GM23248 (cell line): ENCODE data around the gene PLEKHA3. TPM values are rescaled to one million over a fixed set of nuclear protein-coding genes. Genes with fewer than 3 reads are reported as not detected.
A peak's percentile ranks its signal among the peaks of the same experiment; 100 is the strongest.

Source experiments
- DNase-seq: peaks from one replicate; pipeline ENCODE4 v3.0.0-alpha.2; 2015
- H2AFZ ChIP-seq: fragments of 200-600 bp; sonication (generic); 2 replicates; pipeline ENCODE4 v1.6.1; 2016; ENCODE audit warnings: antibody characterized with exemption
- H3F3A ChIP-seq: fragments of 200-600 bp; sonication (generic); 2 replicates; pipeline ENCODE4 v1.6.1; 2016; ENCODE audit warnings: mild to moderate bottlenecking, antibody characterized with exemption, mixed run types; ENCODE audit not compliant: insufficient read depth
- H3K27ac ChIP-seq: fragments of 200-600 bp; sonication (generic); 2 replicates; pipeline ENCODE4 v1.5.1; 2016; ENCODE audit warnings: mild to moderate bottlenecking
- H3K27me3 ChIP-seq: fragments of 200-600 bp; sonication (generic); replicated peaks from 2 replicates; pipeline ENCODE4 v1.6.1; 2016; ENCODE audit warnings: mild to moderate bottlenecking; ENCODE audit not compliant: insufficient read depth
- H3K36me3 ChIP-seq: fragments of 200-600 bp; sonication (generic); 2 replicates; pipeline ENCODE4 v1.6.1; 2016; ENCODE audit warnings: low read depth, mild to moderate bottlenecking
- H3K4me1 ChIP-seq: fragments of 200-600 bp; sonication (generic); 2 replicates; pipeline ENCODE4 v1.6.1; 2016; ENCODE audit warnings: mild to moderate bottlenecking; ENCODE audit not compliant: insufficient read depth
- H3K4me2 ChIP-seq: fragments of 200-600 bp; sonication (generic); one replicate; pipeline ENCODE4 v1.6.1; 2016; ENCODE audit warnings: mild to moderate bottlenecking; ENCODE audit not compliant: unreplicated experiment
- H3K4me3 ChIP-seq: fragments of 200-600 bp; sonication (generic); 2 replicates; pipeline ENCODE4 v1.5.1; 2016; ENCODE audit warnings: mild to moderate bottlenecking
- H3K79me2 ChIP-seq: fragments of 200-600 bp; sonication (generic); 2 replicates; pipeline ENCODE4 v1.6.1; 2016; ENCODE audit warnings: mild to moderate bottlenecking; ENCODE audit not compliant: insufficient read depth
- H3K9ac ChIP-seq: fragments of 200-600 bp; sonication (generic); 2 replicates; pipeline ENCODE4 v1.6.1; 2016; ENCODE audit warnings: mild to moderate bottlenecking
- H3K9me2 ChIP-seq: fragments of 200-600 bp; sonication (generic); 2 replicates; pipeline ENCODE4 v1.6.1; 2016; ENCODE audit warnings: mixed run types, mild to moderate bottlenecking, moderate library complexity; ENCODE audit not compliant: insufficient read depth
- H3K9me3 ChIP-seq: fragments of 200-600 bp; sonication (generic); one replicate; pipeline ENCODE4 v1.6.1; 2017; ENCODE audit warnings: low read depth
- H4K20me1 ChIP-seq: fragments of 200-600 bp; sonication (generic); 2 replicates; pipeline ENCODE4 v1.6.0; 2016; ENCODE audit not compliant: insufficient read depth
- EZH2 ChIP-seq: fragments of 200-600 bp; sonication (generic); IDR thresholded peaks from 2 replicates; pipeline ENCODE4 v1.6.1; 2018; ENCODE audit warnings: antibody characterized with exemption, mild to moderate bottlenecking; ENCODE audit not compliant: insufficient read depth, poor library complexity, severe bottlenecking
- EZH2phosphoT487 ChIP-seq: fragments of 200-600 bp; sonication (generic); IDR thresholded peaks from 2 replicates; pipeline ENCODE4 v1.6.1; 2018; ENCODE audit warnings: antibody characterized with exemption, moderate library complexity, mild to moderate bottlenecking, low read depth; ENCODE audit not compliant: insufficient read depth
- WGBS, 2 experiments: methylation state at CpG; one replicate each; pipeline ENCODE4 v1.1.6; 2015 to 2017; ENCODE audit warnings: low lambda C conversion rate in 2 of 2, low coverage in 1 of 2; ENCODE audit errors: missing lambda C conversion rate in 2 of 2; 5-methylcytosine and 5-hydroxymethylcytosine counted together
- in situ Hi-C: fragments of 300-500 bp; cut with MboI; formaldehyde crosslinking; loops from 2 replicates; pipeline ENCODE4 v1.15.0; 2020
- polyA plus RNA-seq: library from polyadenylated mRNA; unstranded; fragments of >200 nt; fragmentation: Nextera tagmentation; extraction: Ambion mirVana; gene quantifications from 2 replicates; pipeline ENCODE4 v1.2.1, GENCODE V29; 2016
- total RNA-seq: library from RNA; depleted of rRNA; stranded (reverse); fragments of >200 nt; shearing (Covaris generic); gene quantifications from 2 replicates; pipeline ENCODE4 v1.2.3, GENCODE V29; 2014

The PLEKHA3 gene
- total and polyA plus RNA-seq, 2 experiments from 2014 or later: 9.4 to 17.9 TPM

- Histone ChIP-seq H3K27ac (peak overlapping the region; percentile 99), H3K4me3 (peak overlapping the region; percentile 100), H3K36me3 (no peaks in the 10 kb centered on the region), H4K20me1 (no peaks in the 10 kb centered on the region), H3K79me2 (peaks cover 42% of the 10 kb centered on the region), H3F3A (peaks cover 12% of the 10 kb centered on the region), H3K9ac (peak overlapping the region; percentile 100), H3K27me3 (no peaks in the 10 kb centered on the region), H3K4me1 (peaks cover 30% of the 10 kb centered on the region), H3K9me2 (no peaks in the 10 kb centered on the region), H3K9me3 (no peaks in the 10 kb centered on the region), H2AFZ (peak overlapping the region; percentile 100), H3K4me2 (peak overlapping the region; percentile 100)
- 1 to 4% methylated on average over 3 of the region's 3 CpGs for WGBS, 2 experiments
- in situ Hi-C loops: no loop called here
- DNase-seq: no peak
- TF ChIP-seq EZH2phosphoT487: no peak
- no peak for TF ChIP-seq EZH2
Observed at GRCh38 chr2:178477443-178478129, 2.7 kb upstream of the PLEKHA3 start.

DNA sequence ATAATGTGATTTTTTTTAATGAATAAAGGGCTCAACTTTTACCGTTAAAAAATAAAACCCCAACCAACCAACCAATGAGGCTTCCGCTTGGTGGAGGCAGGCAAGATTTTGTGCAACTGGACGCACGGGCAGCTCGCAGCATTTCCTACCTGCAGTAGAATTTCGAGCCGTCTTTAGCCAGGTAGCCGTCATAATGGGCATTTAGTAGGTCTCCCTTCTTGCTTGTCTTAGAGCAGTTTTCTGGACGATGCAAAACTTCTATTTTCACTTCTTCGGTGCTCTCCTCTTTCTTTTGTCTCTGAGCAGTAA is 2.2 kb upstream of the PLEKHA3 start:
- peak; percentile 68 for DNase-seq
- WGBS, 2 experiments: 1% methylated on average over 10 of the region's 10 CpGs
- Histone ChIP-seq H3K36me3 (no peaks in the 10 kb centered on the region), H2AFZ (peak overlapping the region; percentile 100), H3K4me1 (peaks cover 30% of the 10 kb centered on the region), H3K79me2 (peaks cover 47% of the 10 kb centered on the region), H3K27me3 (no peaks in the 10 kb centered on the region), H3K9ac (peak overlapping the region; percentile 100), H4K20me1 (no peaks in the 10 kb centered on the region), H3K4me2 (peak overlapping the region; percentile 100), H3K9me2 (no peaks in the 10 kb centered on the region), H3K9me3 (no peaks in the 10 kb centered on the region), H3F3A (peaks cover 12% of the 10 kb centered on the region), H3K27ac (peak overlapping the region; percentile 99), H3K4me3 (peak overlapping the region; percentile 100)
- in situ Hi-C loops: no loop called here
- TF ChIP-seq EZH2phosphoT487: no peak
- TF ChIP-seq EZH2: no peak

DNA sequence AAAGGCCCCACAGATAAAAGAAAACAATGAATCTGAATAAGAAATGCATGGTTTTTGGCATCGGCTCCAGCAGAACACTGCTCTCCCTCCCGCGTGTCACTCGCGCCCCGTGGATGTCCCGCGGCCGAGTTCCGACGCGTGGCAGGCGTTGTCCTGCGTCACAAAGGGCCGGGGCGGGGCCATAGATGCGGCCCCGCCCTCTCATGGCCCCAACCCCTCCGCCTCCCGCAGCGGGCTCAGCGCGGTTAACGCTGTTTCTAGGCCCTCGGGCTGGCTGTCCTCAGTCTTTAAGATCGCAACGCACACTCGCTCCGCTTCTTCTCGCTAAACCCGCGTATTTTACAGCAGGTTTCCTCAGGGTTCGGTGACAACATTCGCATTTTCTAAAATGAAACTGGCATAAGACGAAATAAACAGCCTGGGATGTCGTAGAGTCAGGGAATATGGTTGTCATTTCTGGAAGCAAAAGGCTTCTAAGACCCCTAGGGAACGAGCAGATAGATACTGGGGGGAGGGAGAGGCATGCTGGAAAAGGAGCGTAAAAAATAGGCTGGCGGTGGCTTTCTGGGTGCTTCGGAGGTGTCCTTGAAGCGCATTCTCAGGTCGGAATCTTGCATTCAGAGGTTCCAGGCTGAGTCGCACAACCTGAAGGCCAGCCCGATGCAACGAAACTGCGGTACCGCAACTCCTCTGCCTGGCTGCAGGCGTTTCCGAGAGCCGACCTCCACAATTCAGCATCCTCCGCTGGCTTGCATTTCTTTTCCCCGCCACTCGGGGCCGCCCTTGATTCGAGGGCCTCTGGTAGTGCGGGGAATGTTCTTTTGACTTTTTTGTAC is 1.6 kb upstream of the PLEKHA3 start, which contains the start of gene FKBP7:
TSS of gene FKBP7 (minus strand) at position 162 of the 836 bp plus-strand sequence. CDS start at position 61, 101 bp downstream.
- Histone ChIP-seq H4K20me1 (no peaks in the 10 kb centered on the region; the same call in 1 of the 2 replicates), H3K36me3 (no peaks in the 10 kb centered on the region), H3K9ac (peak within 1 kb of the TSS; percentile 100), H3K9me2 (no peaks in the 10 kb centered on the region), H3K4me3 (peak within 1 kb of the TSS; percentile 100), H3K4me1 (peaks cover 30% of the 10 kb centered on the region), H3K27ac (peak within 1 kb of the TSS; percentile 99), H3K4me2 (peak within 1 kb of the TSS; percentile 100), H3K9me3 (no peaks in the 10 kb centered on the region), H3K27me3 (no peaks in the 10 kb centered on the region), H3F3A (peaks cover 12% of the 10 kb centered on the region), H3K79me2 (peaks cover 53% of the 10 kb centered on the region), H2AFZ (peak within 1 kb of the TSS; percentile 100)
- 1 to 2% methylated on average over 44 to 51 of the region's 56 CpGs for WGBS, 2 experiments
- in situ Hi-C loops: no loop called here
- peak; percentile 96 for DNase-seq
- TF ChIP-seq EZH2phosphoT487: no peak
- no peak for TF ChIP-seq EZH2

DNA sequence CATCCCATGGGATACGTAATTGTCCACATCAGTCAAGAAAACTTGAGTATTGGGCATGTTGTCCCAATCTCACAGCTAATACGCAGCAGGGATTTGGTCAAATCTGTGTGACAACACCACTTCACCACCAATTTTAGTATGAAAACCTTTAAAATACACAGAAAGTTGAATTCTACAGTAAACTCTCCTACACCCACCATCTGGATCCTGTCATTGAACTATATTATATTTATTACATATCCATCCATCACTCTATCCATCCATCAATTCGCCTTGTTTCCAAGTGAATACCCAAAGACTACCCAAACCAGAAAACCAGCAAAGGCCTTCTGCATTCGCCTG is 1.0 kb upstream of the PLEKHA3 start:
- Histone ChIP-seq H3F3A (peaks cover 12% of the 10 kb centered on the region), H4K20me1 (no peaks in the 10 kb centered on the region; the same call in 1 of the 2 replicates), H3K4me3 (peak overlapping the region; percentile 100), H3K4me1 (peaks cover 31% of the 10 kb centered on the region), H3K27me3 (no peaks in the 10 kb centered on the region), H3K79me2 (peaks cover 59% of the 10 kb centered on the region), H3K27ac (peak overlapping the region; percentile 99), H3K9me3 (no peaks in the 10 kb centered on the region), H3K36me3 (no peaks in the 10 kb centered on the region), H3K9me2 (no peaks in the 10 kb centered on the region), H2AFZ (peak overlapping the region; percentile 100), H3K4me2 (peak overlapping the region; percentile 100), H3K9ac (peak overlapping the region; percentile 100)
- WGBS, 2 experiments: 63 to 66% methylated on average over 4 of the region's 4 CpGs
- no peak for DNase-seq
- TF ChIP-seq EZH2phosphoT487 (no peak), EZH2 (no peak)
- in situ Hi-C loops: no loop called here
